Measurements from ENCODE around the gene CSGALNACT2.

DNA sequence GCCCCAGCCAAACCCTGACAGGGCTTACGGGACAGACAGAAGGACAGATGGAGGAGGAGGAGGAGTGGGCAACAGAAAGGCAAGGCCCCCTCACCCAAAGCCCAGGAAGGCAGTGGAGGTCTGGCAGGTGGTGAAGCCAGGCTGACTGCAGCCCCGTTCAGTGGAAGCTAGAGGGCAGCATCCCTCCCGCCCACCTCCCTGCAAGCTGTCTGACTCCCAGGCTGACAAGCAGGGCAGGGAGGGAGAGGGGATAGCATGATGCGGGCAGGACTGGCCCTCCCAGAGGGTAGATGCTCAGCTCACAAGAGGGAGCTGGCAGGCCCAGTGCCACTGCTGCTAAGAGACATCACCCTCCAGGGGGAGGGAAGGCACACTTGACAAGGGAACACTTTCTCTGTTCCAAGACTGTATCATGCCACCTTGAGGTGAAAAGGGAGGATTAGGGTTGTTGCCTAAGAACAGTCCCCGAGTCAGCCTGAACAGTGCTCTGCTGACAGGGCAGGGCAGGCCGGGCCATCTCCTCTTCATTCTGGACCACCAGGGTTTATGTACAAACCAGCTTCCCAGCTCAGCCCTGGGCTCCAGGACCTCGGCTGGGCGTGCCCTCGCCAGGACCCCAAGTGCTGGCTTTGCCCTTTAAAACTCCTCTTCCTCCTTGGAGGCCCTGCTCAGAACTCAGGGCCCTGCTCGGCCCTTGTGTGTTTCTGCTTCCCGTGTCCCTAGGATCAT is 66.9 kb downstream of the CSGALNACT2 start:
- TF ChIP-seq, protein P1, sequence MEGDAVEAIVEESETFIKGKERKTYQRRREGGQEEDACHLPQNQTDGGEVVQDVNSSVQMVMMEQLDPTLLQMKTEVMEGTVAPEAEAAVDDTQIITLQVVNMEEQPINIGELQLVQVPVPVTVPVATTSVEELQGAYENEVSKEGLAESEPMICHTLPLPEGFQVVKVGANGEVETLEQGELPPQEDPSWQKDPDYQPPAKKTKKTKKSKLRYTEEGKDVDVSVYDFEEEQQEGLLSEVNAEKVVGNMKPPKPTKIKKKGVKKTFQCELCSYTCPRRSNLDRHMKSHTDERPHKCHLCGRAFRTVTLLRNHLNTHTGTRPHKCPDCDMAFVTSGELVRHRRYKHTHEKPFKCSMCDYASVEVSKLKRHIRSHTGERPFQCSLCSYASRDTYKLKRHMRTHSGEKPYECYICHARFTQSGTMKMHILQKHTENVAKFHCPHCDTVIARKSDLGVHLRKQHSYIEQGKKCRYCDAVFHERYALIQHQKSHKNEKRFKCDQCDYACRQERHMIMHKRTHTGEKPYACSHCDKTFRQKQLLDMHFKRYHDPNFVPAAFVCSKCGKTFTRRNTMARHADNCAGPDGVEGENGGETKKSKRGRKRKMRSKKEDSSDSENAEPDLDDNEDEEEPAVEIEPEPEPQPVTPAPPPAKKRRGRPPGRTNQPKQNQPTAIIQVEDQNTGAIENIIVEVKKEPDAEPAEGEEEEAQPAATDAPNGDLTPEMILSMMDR (IDR thresholded peaks at IDR 0.05): peak in 2 of 3 donors; percentile 41 to 47
- no peak for TF ChIP-seq POLR2AphosphoS5 (IDR thresholded peaks at IDR 0.05)
